HepG2 (cell line): ENCODE data around the gene KRTAP5-10. TPM values are rescaled to one million over a fixed set of nuclear protein-coding genes. Genes with fewer than 3 reads are reported as not detected.
A peak's percentile ranks its signal among the peaks of the same experiment; 100 is the strongest.

Source experiments
- EP300 ChIP-seq, 3 experiments: sonication (generic) in 1 of 3; formaldehyde crosslinking in 1 of 3; IDR thresholded peaks; 2 replicates each; pipeline versions ENCODE4 v1.5.1 to v1.6.1; 2011 to 2020; ENCODE audit warnings: low read depth in 2 of 3, low read length in 2 of 3, borderline replicate concordance in 1 of 3, improper control_type of control experiment in 1 of 3, mild to moderate bottlenecking in 1 of 3, missing genetic modification reagents in 1 of 3, moderate library complexity in 1 of 3
- HOXA9 ChIP-seq: sonication (generic); formaldehyde crosslinking; IDR thresholded peaks from 2 replicates; pipeline ENCODE4 v1.8.1; 2022; ENCODE audit warnings: missing genetic modification reagents, mild to moderate bottlenecking, moderate library complexity, borderline replicate concordance
- JDP2 ChIP-seq: sonication (generic); formaldehyde crosslinking; IDR thresholded peaks from 2 replicates; pipeline ENCODE4 v1.8.1; 2022; ENCODE audit warnings: missing genetic modification reagents, borderline replicate concordance
- KLF6 ChIP-seq: IDR thresholded peaks from 2 replicates; pipeline ENCODE4 v1.8.0; 2016; ENCODE audit warnings: missing biosample characterization, missing genetic modification reagents
- MATR3 ChIP-seq: sonication (generic); formaldehyde crosslinking; IDR thresholded peaks from 2 replicates; pipeline ENCODE4 v1.4.0; 2020; ENCODE audit warnings: missing genetic modification reagents
- MEF2D ChIP-seq: sonication (generic); formaldehyde crosslinking; IDR thresholded peaks from 2 replicates; pipeline ENCODE4 v1.5.1; 2020; ENCODE audit warnings: mild to moderate bottlenecking, missing genetic modification reagents
- NFRKB ChIP-seq: fragments of 450-650 bp; IDR thresholded peaks from 2 replicates; pipeline ENCODE4 v1.6.1; 2017
- ONECUT2 ChIP-seq: sonication (generic); formaldehyde crosslinking; IDR thresholded peaks from 2 replicates; pipeline ENCODE4 v1.4.0; 2020; ENCODE audit warnings: missing genetic modification reagents
- POLR2A ChIP-seq, 2 experiments: IDR thresholded peaks; 2 replicates each; pipeline ENCODE4 v1.6.1; 2011; ENCODE audit warnings: low read depth in 2 of 2, low read length in 2 of 2, mild to moderate bottlenecking in 1 of 2, moderate library complexity in 1 of 2; ENCODE audit not compliant: insufficient read depth in 1 of 2
- ZFP36 ChIP-seq: fragments of 150-350 bp; IDR thresholded peaks from 2 replicates; pipeline ENCODE4 v1.6.1; 2018; ENCODE audit warnings: borderline replicate concordance, low read length, low read depth; ENCODE audit not compliant: partially characterized antibody
- ZNF329 ChIP-seq: sonication (generic); formaldehyde crosslinking; IDR thresholded peaks from 2 replicates; pipeline ENCODE4 v1.9.0; 2021; ENCODE audit warnings: low read depth, mild to moderate bottlenecking, missing genetic modification reagents
- ZNF549 ChIP-seq: sonication (generic); formaldehyde crosslinking; IDR thresholded peaks from 2 replicates; pipeline ENCODE4 v1.5.0; 2020; ENCODE audit warnings: missing genetic modification reagents
- ZNF761 ChIP-seq: sonication (generic); formaldehyde crosslinking; conservative IDR thresholded peaks from 2 replicates; pipeline ENCODE4 v1.4.0; 2020; ENCODE audit warnings: mild to moderate bottlenecking, missing genetic modification reagents
- ZNF878 ChIP-seq: sonication (generic); formaldehyde crosslinking; IDR thresholded peaks from 2 replicates; pipeline ENCODE4 v1.8.1; 2023; ENCODE audit warnings: mild to moderate bottlenecking, missing genetic modification reagents, moderate library complexity
- polyA plus RNA-seq, 8 experiments: library from polyadenylated mRNA; depleted of rRNA in 3 of 8; stranded (reverse) in 7 of 8; unstranded in 1 of 8; fragments of >200 nt; fragmentation: Illumina TruSeq in 4 of 8; extraction: Trizol in 4 of 8; gene quantifications; 2 replicates each; pipeline versions ENCODE4 v1.2.1 to v1.2.3, GENCODE V29; 2011 to 2016; ENCODE audit warnings: low read depth in 4 of 8, missing spikeins in 1 of 8, mixed read lengths in 1 of 8; ENCODE audit not compliant: insufficient read depth in 1 of 8
- total RNA-seq, 5 experiments: library from RNA; depleted of rRNA; stranded (reverse); fragments of >200 nt; fragmentation: Illumina TruSeq; extraction: Trizol; gene quantifications; 2 replicates each; pipeline ENCODE4 v1.2.3, GENCODE V29; 2016; ENCODE audit warnings: low read depth in 1 of 5
- TF ChIP-seq, protein P1 (sequence below): sonication (generic); formaldehyde crosslinking; IDR thresholded peaks from 2 replicates; pipeline ENCODE4 v1.4.0; 2020; ENCODE audit warnings: missing genetic modification reagents, low read depth, mild to moderate bottlenecking, borderline replicate concordance
- TF ChIP-seq, protein P2 (sequence below): sonication (generic); formaldehyde crosslinking; IDR thresholded peaks from 2 replicates; pipeline ENCODE4 v1.5.0; 2020; ENCODE audit warnings: missing genetic modification reagents
- TF ChIP-seq, protein P3 (sequence below): sonication (generic); formaldehyde crosslinking; IDR thresholded peaks from 2 replicates; pipeline ENCODE4 v1.4.0; 2020; ENCODE audit warnings: mild to moderate bottlenecking, missing genetic modification reagents
- TF ChIP-seq, protein P4 (sequence below): sonication (generic); formaldehyde crosslinking; IDR thresholded peaks from 2 replicates; pipeline ENCODE4 v1.4.0; 2020; ENCODE audit warnings: missing genetic modification reagents, mild to moderate bottlenecking, borderline replicate concordance
- TF ChIP-seq, protein P5 (sequence below): sonication (generic); formaldehyde crosslinking; IDR thresholded peaks from 2 replicates; pipeline ENCODE4 v1.4.0; 2020; ENCODE audit warnings: missing genetic modification reagents, borderline replicate concordance
- TF ChIP-seq, protein P6 (sequence below): sonication (generic); formaldehyde crosslinking; IDR thresholded peaks from 2 replicates; pipeline ENCODE4 v1.4.0; 2020; ENCODE audit warnings: mild to moderate bottlenecking, missing genetic modification reagents

KRTAP5-10 gene
- total and polyA plus RNA-seq, 2 of the 13 experiments (the other 11 are each of a cell fraction or from before 2014, with no cell fraction given): not detected

DNA sequence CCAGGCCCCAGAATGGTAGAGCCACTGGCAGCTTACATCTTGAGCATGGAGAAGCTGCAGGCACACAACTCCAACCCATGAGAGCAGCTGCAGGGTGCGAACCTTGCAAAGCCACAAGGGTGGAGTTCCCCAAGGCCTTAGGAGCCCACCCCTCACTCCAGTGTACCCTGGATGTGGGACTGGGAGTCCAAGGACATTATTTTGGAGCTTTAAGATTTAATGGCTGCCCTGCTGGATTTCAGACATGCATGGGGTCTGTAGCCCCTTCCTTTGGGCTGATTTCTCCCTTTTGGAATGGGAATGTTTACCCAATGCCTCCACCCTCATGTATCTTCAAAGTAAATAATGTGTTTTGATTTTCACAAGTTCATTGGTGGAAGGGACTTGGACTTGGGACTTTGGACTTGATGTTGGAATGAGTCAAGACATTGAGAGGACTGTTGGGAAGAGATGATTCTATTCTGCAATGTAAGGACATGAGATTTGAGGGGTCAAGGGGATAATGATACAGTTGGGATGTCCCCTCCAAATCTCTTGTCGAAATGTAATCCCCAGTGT lies 39.3 kb upstream of the KRTAP5-10 start (continued):
- TF ChIP-seq, protein P1, sequence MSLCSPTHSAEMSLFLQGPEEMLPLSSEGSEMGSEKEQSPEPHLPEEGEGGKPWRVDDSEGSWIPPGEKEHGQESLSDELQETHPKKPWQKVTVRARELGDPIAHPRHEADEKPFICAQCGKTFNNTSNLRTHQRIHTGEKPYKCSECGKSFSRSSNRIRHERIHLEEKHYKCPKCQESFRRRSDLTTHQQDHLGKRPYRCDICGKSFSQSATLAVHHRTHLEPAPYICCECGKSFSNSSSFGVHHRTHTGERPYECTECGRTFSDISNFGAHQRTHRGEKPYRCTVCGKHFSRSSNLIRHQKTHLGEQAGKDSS (CRISPR knock-in tag): no peak
- TF ChIP-seq ZFP36 (no peak), EP300 (IDR thresholded peaks at IDR 0.05; ENCODE audit: low read depth in 2 of 2, low read length in 2 of 2) (peak in 1 of 2 experiments; percentile 80; a peak in 1 of 4 replicates), EP300 (CRISPR knock-in tag; IDR thresholded peaks at IDR 0.05; ENCODE audit: borderline replicate concordance) (no peak; the same call in 1 of the 2 replicates), ZNF878 (CRISPR knock-in tag) (no peak), ZNF329 (CRISPR knock-in tag) (no peak), MATR3 (CRISPR knock-in tag) (no peak), POLR2A (IDR thresholded peaks at IDR 0.05; ENCODE audit: insufficient read depth in 1 of 2, low read depth in 2 of 2, low read length in 2 of 2) (no peak), JDP2 (CRISPR knock-in tag) (no peak), KLF6 (CRISPR knock-in tag) (no peak), NFRKB (no peak), ZNF549 (no peak), ZNF761 (CRISPR knock-in tag) (no peak), MEF2D (CRISPR knock-in tag) (no peak), ONECUT2 (CRISPR knock-in tag) (no peak), HOXA9 (CRISPR knock-in tag) (no peak)
- TF ChIP-seq, protein P2, sequence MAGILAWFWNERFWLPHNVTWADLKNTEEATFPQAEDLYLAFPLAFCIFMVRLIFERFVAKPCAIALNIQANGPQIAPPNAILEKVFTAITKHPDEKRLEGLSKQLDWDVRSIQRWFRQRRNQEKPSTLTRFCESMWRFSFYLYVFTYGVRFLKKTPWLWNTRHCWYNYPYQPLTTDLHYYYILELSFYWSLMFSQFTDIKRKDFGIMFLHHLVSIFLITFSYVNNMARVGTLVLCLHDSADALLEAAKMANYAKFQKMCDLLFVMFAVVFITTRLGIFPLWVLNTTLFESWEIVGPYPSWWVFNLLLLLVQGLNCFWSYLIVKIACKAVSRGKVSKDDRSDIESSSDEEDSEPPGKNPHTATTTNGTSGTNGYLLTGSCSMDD: no peak
- TF ChIP-seq, protein P3, sequence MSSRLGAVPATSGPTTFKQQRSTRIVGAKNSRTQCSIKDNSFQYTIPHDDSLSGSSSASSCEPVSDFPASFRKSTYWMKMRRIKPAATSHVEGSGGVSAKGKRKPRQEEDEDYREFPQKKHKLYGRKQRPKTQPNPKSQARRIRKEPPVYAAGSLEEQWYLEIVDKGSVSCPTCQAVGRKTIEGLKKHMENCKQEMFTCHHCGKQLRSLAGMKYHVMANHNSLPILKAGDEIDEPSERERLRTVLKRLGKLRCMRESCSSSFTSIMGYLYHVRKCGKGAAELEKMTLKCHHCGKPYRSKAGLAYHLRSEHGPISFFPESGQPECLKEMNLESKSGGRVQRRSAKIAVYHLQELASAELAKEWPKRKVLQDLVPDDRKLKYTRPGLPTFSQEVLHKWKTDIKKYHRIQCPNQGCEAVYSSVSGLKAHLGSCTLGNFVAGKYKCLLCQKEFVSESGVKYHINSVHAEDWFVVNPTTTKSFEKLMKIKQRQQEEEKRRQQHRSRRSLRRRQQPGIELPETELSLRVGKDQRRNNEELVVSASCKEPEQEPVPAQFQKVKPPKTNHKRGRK: no peak
- TF ChIP-seq, protein P4, sequence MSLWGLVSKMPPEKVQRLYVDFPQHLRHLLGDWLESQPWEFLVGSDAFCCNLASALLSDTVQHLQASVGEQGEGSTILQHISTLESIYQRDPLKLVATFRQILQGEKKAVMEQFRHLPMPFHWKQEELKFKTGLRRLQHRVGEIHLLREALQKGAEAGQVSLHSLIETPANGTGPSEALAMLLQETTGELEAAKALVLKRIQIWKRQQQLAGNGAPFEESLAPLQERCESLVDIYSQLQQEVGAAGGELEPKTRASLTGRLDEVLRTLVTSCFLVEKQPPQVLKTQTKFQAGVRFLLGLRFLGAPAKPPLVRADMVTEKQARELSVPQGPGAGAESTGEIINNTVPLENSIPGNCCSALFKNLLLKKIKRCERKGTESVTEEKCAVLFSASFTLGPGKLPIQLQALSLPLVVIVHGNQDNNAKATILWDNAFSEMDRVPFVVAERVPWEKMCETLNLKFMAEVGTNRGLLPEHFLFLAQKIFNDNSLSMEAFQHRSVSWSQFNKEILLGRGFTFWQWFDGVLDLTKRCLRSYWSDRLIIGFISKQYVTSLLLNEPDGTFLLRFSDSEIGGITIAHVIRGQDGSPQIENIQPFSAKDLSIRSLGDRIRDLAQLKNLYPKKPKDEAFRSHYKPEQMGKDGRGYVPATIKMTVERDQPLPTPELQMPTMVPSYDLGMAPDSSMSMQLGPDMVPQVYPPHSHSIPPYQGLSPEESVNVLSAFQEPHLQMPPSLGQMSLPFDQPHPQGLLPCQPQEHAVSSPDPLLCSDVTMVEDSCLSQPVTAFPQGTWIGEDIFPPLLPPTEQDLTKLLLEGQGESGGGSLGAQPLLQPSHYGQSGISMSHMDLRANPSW (CRISPR knock-in tag): no peak
- TF ChIP-seq, protein P5, sequence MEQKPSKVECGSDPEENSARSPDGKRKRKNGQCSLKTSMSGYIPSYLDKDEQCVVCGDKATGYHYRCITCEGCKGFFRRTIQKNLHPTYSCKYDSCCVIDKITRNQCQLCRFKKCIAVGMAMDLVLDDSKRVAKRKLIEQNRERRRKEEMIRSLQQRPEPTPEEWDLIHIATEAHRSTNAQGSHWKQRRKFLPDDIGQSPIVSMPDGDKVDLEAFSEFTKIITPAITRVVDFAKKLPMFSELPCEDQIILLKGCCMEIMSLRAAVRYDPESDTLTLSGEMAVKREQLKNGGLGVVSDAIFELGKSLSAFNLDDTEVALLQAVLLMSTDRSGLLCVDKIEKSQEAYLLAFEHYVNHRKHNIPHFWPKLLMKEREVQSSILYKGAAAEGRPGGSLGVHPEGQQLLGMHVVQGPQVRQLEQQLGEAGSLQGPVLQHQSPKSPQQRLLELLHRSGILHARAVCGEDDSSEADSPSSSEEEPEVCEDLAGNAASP (CRISPR knock-in tag): no peak
- TF ChIP-seq, protein P6, sequence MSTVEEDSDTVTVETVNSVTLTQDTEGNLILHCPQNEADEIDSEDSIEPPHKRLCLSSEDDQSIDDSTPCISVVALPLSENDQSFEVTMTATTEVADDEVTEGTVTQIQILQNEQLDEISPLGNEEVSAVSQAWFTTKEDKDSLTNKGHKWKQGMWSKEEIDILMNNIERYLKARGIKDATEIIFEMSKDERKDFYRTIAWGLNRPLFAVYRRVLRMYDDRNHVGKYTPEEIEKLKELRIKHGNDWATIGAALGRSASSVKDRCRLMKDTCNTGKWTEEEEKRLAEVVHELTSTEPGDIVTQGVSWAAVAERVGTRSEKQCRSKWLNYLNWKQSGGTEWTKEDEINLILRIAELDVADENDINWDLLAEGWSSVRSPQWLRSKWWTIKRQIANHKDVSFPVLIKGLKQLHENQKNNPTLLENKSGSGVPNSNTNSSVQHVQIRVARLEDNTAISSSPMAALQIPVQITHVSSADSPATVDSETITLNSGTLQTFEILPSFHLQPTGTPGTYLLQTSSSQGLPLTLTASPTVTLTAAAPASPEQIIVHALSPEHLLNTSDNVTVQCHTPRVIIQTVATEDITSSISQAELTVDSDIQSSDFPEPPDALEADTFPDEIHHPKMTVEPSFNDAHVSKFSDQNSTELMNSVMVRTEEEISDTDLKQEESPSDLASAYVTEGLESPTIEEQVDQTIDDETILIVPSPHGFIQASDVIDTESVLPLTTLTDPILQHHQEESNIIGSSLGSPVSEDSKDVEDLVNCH (CRISPR knock-in tag): no peak
